Measurements from ENCODE around the gene CORO1C. TPM values are rescaled to one million over a fixed set of nuclear protein-coding genes. Genes with fewer than 3 reads are reported as not detected.

The CORO1C gene
- total RNA-seq, 1 donor from 2014 or later, result 307 TPM

- no peak for ATAC-seq
- Histone ChIP-seq H3K4me1 (peaks cover 67% of the 10 kb centered on the region), H3K27ac (peak overlapping the region; percentile 7), H3K36me3 (no peaks in the 10 kb centered on the region), H3K9me3 (no peaks in the 10 kb centered on the region), H3K27me3 (ENCODE audit: low read depth) (no peaks in the 10 kb centered on the region), H3K4me3 (peak overlapping the region; percentile 82)
- no peak for DNase-seq
- intact Hi-C loops (cut with DNase I), result no loop called here
- TF ChIP-seq, protein P1, sequence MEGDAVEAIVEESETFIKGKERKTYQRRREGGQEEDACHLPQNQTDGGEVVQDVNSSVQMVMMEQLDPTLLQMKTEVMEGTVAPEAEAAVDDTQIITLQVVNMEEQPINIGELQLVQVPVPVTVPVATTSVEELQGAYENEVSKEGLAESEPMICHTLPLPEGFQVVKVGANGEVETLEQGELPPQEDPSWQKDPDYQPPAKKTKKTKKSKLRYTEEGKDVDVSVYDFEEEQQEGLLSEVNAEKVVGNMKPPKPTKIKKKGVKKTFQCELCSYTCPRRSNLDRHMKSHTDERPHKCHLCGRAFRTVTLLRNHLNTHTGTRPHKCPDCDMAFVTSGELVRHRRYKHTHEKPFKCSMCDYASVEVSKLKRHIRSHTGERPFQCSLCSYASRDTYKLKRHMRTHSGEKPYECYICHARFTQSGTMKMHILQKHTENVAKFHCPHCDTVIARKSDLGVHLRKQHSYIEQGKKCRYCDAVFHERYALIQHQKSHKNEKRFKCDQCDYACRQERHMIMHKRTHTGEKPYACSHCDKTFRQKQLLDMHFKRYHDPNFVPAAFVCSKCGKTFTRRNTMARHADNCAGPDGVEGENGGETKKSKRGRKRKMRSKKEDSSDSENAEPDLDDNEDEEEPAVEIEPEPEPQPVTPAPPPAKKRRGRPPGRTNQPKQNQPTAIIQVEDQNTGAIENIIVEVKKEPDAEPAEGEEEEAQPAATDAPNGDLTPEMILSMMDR (IDR thresholded peaks at IDR 0.05), result no peak
These were observed 3.2 kb downstream of the CORO1C start for GRCh38 chr12:108727868-108728735.

DNA sequence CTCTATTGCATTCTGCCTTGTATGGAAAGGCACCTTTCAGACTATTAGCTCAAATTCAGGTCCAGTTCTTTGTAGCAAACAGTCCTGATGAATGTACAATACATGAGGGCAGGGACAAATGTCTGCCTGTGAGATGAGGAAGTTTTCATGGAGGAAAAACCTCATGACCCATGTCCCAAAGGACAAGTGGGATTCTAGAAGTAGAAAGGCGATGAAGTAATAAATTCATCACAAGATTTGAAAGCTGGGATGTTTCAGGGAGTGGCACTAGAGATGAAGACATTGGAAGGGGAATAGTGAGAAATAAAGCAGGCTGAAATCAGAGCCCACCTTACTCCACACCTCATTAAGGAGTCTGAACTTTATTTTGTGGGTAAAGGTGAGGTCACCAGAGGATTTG lies 4.2 kb downstream of the CORO1C start:
- no peak overlapping the region for H3K27ac ChIP-seq
- intact Hi-C loops (cut with DNase I), result no loop called here
- no peaks in the 10 kb centered on the region for H3K36me3 ChIP-seq
- DNase-seq (no peak), ATAC-seq (no peak)
- no peak overlapping the region for H3K4me3 ChIP-seq
- H3K9me3 ChIP-seq, result no peaks in the 10 kb centered on the region
- no peaks in the 10 kb centered on the region for H3K27me3 ChIP-seq (ENCODE audit: low read depth)
- TF ChIP-seq, protein P1 (IDR thresholded peaks at IDR 0.05), result no peak
- H3K4me1 ChIP-seq, result peaks cover 70% of the 10 kb centered on the region

DNA sequence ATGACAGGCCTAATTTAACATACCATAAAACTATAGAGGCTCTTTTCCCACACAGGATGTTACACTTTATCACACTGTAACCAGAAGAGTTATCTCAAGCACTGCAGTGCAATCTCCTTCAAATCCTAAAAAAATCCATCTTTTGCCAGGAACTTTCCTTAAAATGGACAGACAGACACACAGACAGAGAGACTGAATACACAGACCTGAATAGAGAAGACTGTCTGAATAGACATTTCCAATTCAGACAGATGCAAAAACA lies 6.5 kb downstream of the CORO1C start:
- TF ChIP-seq, protein P1 (IDR thresholded peaks at IDR 0.05), result no peak
- peaks cover 86% of the 10 kb centered on the region for H3K4me1 ChIP-seq
- no peak for DNase-seq
- H3K27ac ChIP-seq, result peak overlapping the region; percentile 72
- H3K27me3 ChIP-seq (ENCODE audit: low read depth), result no peaks in the 10 kb centered on the region
- intact Hi-C loops (cut with DNase I), result no loop called here
- no peak for ATAC-seq
- no peaks in the 10 kb centered on the region for H3K9me3 ChIP-seq
- no peak overlapping the region for H3K4me3 ChIP-seq
- H3K36me3 ChIP-seq, result no peaks in the 10 kb centered on the region

GRCh38 chr12:108724054-108724889 lies 7.0 kb downstream of the CORO1C start:
- H3K27ac ChIP-seq, result peak overlapping the region; percentile 72

DNA sequence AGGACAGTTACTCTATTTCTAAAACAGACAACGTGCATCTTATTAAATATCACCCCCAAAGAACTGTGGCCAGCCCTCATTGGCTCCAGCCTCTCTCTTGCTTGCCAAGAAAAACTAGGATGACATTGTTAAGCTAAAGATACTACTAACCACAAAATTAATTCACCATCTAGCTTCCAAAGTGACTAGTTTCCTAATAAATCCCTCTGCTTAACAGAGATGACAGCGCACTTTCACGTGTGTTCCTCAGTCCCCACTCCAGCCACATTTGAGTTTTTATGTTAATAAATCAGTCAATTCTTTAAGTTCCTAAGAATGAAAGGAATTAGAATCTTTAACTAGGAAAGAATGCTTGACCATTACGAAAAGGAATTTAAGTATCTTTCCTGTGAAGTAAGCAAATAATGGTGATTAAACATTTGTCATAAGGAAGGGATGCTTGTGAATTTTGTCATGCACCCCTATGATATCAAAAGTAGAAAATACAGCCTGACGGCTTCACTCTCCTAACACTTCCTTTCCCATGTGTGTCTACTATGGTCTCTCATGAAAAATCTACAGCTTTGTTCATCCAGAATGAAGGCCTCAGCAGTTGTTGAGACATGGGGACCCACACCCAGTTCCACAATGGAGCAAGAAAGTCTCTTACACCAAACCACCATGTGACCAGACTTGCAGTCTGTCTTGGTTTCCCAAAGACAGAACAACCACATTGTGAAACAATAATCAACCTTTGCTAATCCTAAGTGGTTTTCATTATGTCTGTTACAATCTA lies 8.1 kb downstream of the CORO1C start:
- intact Hi-C loops (cut with DNase I), result no loop called here
- TF ChIP-seq, protein P1 (IDR thresholded peaks at IDR 0.05), result no peak
- H3K4me3 ChIP-seq, result no peak overlapping the region
- peak; percentile 67 to 75 for ATAC-seq
- DNase-seq, result no peak
- peaks cover 86% of the 10 kb centered on the region for H3K4me1 ChIP-seq
- no peaks in the 10 kb centered on the region for H3K36me3 ChIP-seq
- no peaks in the 10 kb centered on the region for H3K27me3 ChIP-seq (ENCODE audit: low read depth)
- H3K9me3 ChIP-seq, result no peaks in the 10 kb centered on the region
- peak overlapping the region; percentile 72 for H3K27ac ChIP-seq

More at GRCh38 chr12:108724054-108724889, 7.0 kb downstream of the CORO1C start:
- Histone ChIP-seq H3K4me3 (no peak overlapping the region), H3K27me3 (ENCODE audit: low read depth) (no peaks in the 10 kb centered on the region), H3K36me3 (no peaks in the 10 kb centered on the region), H3K9me3 (no peaks in the 10 kb centered on the region), H3K4me1 (peaks cover 86% of the 10 kb centered on the region)
- ATAC-seq (peak; percentile 70 to 81), DNase-seq (no peak)
- TF ChIP-seq, protein P1 (IDR thresholded peaks at IDR 0.05), result no peak
- intact Hi-C loops (cut with DNase I), result no loop called here

Measured in lower lobe of right lung (tissue), 2 donors.